Retinal pigment epithelial cell (primary cell): ENCODE data around the gene PAK4.

Source experiments
- DNase-seq: peaks from one replicate; pipeline ENCODE4 v3.0.0-alpha.2; 2010; ENCODE audit warnings: low read depth
- H3K4me3 ChIP-seq: 2 replicates; pipeline ENCODE4 v1.5.1; 2011; ENCODE audit warnings: mild to moderate bottlenecking, low read length, control low read depth, moderate library complexity
- TF ChIP-seq, protein P1 (sequence below): conservative IDR thresholded peaks from 2 replicates; pipeline ENCODE4 v1.5.1; 2011; ENCODE audit warnings: low read depth, low read length, control low read depth, inconsistent platforms

The PAK4 gene

GRCh38 chr19:39173502-39173991, 48.0 kb downstream of the PAK4 start:
- H3K4me3 ChIP-seq, result no peak overlapping the region
- TF ChIP-seq, protein P1, sequence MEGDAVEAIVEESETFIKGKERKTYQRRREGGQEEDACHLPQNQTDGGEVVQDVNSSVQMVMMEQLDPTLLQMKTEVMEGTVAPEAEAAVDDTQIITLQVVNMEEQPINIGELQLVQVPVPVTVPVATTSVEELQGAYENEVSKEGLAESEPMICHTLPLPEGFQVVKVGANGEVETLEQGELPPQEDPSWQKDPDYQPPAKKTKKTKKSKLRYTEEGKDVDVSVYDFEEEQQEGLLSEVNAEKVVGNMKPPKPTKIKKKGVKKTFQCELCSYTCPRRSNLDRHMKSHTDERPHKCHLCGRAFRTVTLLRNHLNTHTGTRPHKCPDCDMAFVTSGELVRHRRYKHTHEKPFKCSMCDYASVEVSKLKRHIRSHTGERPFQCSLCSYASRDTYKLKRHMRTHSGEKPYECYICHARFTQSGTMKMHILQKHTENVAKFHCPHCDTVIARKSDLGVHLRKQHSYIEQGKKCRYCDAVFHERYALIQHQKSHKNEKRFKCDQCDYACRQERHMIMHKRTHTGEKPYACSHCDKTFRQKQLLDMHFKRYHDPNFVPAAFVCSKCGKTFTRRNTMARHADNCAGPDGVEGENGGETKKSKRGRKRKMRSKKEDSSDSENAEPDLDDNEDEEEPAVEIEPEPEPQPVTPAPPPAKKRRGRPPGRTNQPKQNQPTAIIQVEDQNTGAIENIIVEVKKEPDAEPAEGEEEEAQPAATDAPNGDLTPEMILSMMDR, result no peak
- DNase-seq, result no peak

- TF ChIP-seq, protein P1, result no peak
- DNase-seq, result no peak
- H3K4me3 ChIP-seq, result no peak overlapping the region
Measured at GRCh38 chr19:39174142-39174541, 48.6 kb downstream of the PAK4 start.

GRCh38 chr19:39174558-39175544, 49.3 kb downstream of the PAK4 start:
- no peak for DNase-seq
- no peak overlapping the region for H3K4me3 ChIP-seq
- TF ChIP-seq, protein P1, result no peak

DNA sequence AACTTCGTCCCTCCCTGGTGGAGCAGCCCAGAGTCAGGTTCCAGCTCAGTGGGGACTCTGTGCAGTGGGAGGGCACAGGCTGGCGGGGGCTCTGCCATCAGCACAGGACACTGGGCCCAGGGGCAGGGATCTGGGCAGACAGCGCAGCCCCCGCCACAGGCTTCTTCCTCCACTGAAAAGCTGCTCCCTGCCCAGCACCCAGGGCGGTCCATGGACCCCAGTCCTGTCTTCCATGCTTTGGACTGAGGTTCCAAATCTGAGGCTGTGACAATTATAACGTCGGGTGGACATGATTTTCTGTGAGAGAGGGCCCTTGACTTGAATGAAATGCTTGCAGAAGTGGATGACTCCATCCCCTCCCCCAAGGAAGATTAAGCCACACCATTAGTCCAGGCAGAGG, 50.0 kb downstream of the PAK4 start:
- no peak overlapping the region for H3K4me3 ChIP-seq
- TF ChIP-seq, protein P1, result no peak
- DNase-seq, result no peak

DNA sequence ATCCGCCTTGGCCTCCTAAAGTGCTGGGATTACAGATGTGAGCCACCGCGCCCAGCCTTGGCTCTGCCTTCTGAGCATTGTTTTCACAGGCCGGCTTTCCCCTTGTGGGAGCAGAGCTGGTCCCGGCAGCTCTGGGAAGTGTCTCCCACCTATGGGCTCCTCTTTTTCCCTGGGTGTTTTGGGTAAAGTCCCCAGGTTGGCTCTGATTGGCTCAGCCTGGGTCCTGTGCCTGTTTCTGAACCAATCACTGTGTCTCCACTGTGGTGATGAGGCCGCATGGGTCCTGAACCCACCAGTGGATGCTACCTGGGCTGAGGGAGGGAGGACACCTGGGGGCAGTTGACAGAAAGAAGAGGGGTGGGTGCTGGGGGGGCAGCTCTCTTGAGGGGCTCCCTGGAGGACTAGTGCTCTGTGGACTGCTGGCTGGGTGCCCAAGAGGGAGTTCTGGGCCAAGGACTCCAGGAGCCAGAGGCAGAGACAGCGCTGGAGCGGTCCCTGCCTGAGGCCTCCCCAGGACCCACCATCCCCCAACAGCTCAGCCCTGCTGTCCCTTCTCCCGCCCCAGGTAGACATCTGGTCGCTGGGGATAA, 51.6 kb downstream of the PAK4 start:
- TF ChIP-seq, protein P1, result no peak
- H3K4me3 ChIP-seq, result no peak overlapping the region
- DNase-seq, result no peak

DNA sequence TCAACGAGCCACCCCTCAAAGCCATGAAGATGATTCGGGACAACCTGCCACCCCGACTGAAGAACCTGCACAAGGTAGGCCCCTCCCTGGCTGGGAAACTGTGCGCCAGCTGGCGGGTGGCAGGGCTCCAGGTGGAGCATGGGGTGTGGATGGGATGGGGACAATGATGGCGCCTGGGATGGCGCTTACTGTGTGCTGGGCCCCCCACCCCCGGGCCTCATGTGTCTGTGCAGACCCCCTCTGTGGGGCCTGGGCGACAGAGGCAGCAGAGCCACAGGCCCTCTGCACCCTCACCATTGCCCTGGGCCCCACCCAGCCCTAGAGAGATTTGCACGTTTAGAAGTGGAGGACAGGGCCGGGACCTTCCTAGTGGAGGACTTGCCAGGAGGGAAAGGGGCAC, 52.1 kb downstream of the PAK4 start:
- DNase-seq, result no peak
- TF ChIP-seq, protein P1, result no peak
- no peak overlapping the region for H3K4me3 ChIP-seq
